IMR-90 (cell line): ENCODE measurements around the gene ATXN1L. TPM values are rescaled to one million over a fixed set of nuclear protein-coding genes. Genes with fewer than 3 reads are reported as not detected.

ENCODE experiments used
- ATAC-seq: fragments of 200-7000 bp; cut with Tn5 transposase; 2 replicates; pipeline ENCODE4 v1.9.1; 2020; ENCODE audit warnings: low read depth, mild to moderate bottlenecking, moderate library complexity
- BruUV-seq: library from RNA; stranded (reverse); fragments of 400-500 nt; replicated peaks from 2 replicates; lab custom pipeline; 2021; lab: Mats Ljungman, UMichigan
- CTCF ChIA-PET: fragments of 300-600 bp; formaldehyde crosslinking; extraction: SDS; loops from one replicate; lab custom pipeline; 2021; ENCODE audit warnings: antibody characterized with exemption; lab: Yijun Ruan, JAX
- POLR2A ChIA-PET: fragments of 300-600 bp; sonication (Branson Sonifier 250); formaldehyde crosslinking; loops from one replicate; lab custom pipeline; 2022; ENCODE audit warnings: antibody characterized with exemption; ENCODE audit not compliant: unreplicated experiment; lab: Charles Lee
- DNase-seq: peaks from one replicate; pipeline ENCODE4 v3.0.0; 2013
- H2AFZ ChIP-seq: replicated peaks from 2 replicates; pipeline ENCODE3; 2013; ENCODE audit warnings: low read length, mild to moderate bottlenecking; ENCODE audit not compliant: poor library complexity
- H2AK5ac ChIP-seq: 2 replicates; pipeline ENCODE4 v1.6.1; 2013; ENCODE audit warnings: low read depth, low read length, inconsistent platforms
- H2AK9ac ChIP-seq: replicated peaks from 2 replicates; pipeline ENCODE3; 2013; ENCODE audit warnings: mild to moderate bottlenecking, low read depth, low read length, moderate library complexity; ENCODE audit not compliant: poor library complexity
- H2BK120ac ChIP-seq: 2 replicates; pipeline ENCODE4 v1.6.1; 2013; ENCODE audit warnings: low read depth, low read length, inconsistent platforms
- H2BK15ac ChIP-seq: 3 replicates; pipeline ENCODE4 v1.6.1; 2013; ENCODE audit warnings: low read depth, low read length, inconsistent platforms
- H2BK20ac ChIP-seq: 2 replicates; pipeline ENCODE4 v1.6.1; 2013; ENCODE audit warnings: low read depth, mild to moderate bottlenecking, inconsistent platforms, low read length, moderate library complexity
- H2BK5ac ChIP-seq: 2 replicates; pipeline ENCODE4 v1.6.1; 2013; ENCODE audit warnings: mild to moderate bottlenecking, low read depth, low read length, inconsistent platforms; ENCODE audit not compliant: poor library complexity, severe bottlenecking
- H3K14ac ChIP-seq: replicated peaks from 2 replicates; pipeline ENCODE4 v1.6.1; 2013; ENCODE audit warnings: low read depth, low read length, inconsistent platforms
- H3K18ac ChIP-seq: 2 replicates; pipeline ENCODE4 v1.6.1; 2013; ENCODE audit warnings: low read depth, low read length, control low read depth
- H3K23ac ChIP-seq: 2 replicates; pipeline ENCODE4 v1.6.1; 2013; ENCODE audit warnings: low read depth, low read length, inconsistent platforms
- H3K27ac ChIP-seq: 2 replicates; pipeline ENCODE4 v1.5.1; 2013; ENCODE audit warnings: mild to moderate bottlenecking, control low read depth, low read length; ENCODE audit not compliant: insufficient read depth
- H3K27me3 ChIP-seq: 2 replicates; pipeline ENCODE4 v1.6.1; 2013; ENCODE audit warnings: low read length; ENCODE audit not compliant: control insufficient read depth, insufficient read depth
- H3K36me3 ChIP-seq: 2 replicates; pipeline ENCODE4 v1.6.1; 2013; ENCODE audit warnings: low read length, mixed read lengths; ENCODE audit not compliant: control insufficient read depth, insufficient read depth
- H3K4ac ChIP-seq: 2 replicates; pipeline ENCODE4 v1.6.1; 2013; ENCODE audit warnings: low read depth, low read length, inconsistent platforms
- H3K4me1 ChIP-seq: 2 replicates; pipeline ENCODE4 v1.6.1; 2013; ENCODE audit warnings: low read length, mixed read lengths; ENCODE audit not compliant: control insufficient read depth, insufficient read depth
- H3K4me2 ChIP-seq: 2 replicates; pipeline ENCODE4 v1.6.1; 2013; ENCODE audit warnings: low read depth, mild to moderate bottlenecking, control low read depth, low read length, moderate library complexity
- H3K4me3 ChIP-seq: 2 replicates; pipeline ENCODE4 v1.5.1; 2013; ENCODE audit warnings: low read depth, mild to moderate bottlenecking, control low read depth, low read length, moderate library complexity; ENCODE audit not compliant: insufficient read depth
- H3K56ac ChIP-seq: 2 replicates; pipeline ENCODE4 v1.6.1; 2013; ENCODE audit warnings: low read length, inconsistent platforms; ENCODE audit not compliant: insufficient read depth; ENCODE audit errors: extremely low read depth
- H3K79me1 ChIP-seq, 2 experiments: 2 replicates each; pipeline ENCODE4 v1.6.1; 2013; ENCODE audit warnings: low read length in 2 of 2, inconsistent platforms in 1 of 2, low read depth in 1 of 2
- H3K9ac ChIP-seq: 2 replicates; pipeline ENCODE4 v1.6.1; 2013; ENCODE audit warnings: low read depth, low read length, control low read depth
- H3K9me1 ChIP-seq: 2 replicates; pipeline ENCODE4 v1.6.1; 2013; ENCODE audit warnings: low read length, inconsistent platforms; ENCODE audit not compliant: insufficient read depth
- H3K9me3 ChIP-seq: 2 replicates; pipeline ENCODE4 v1.6.1; 2013; ENCODE audit warnings: low read length; ENCODE audit not compliant: control insufficient read depth, insufficient read depth
- H4K20me1 ChIP-seq: 2 replicates; pipeline ENCODE4 v1.6.1; 2013; ENCODE audit warnings: low read length, inconsistent platforms; ENCODE audit not compliant: insufficient read depth
- H4K5ac ChIP-seq: 2 replicates; pipeline ENCODE4 v1.6.1; 2013; ENCODE audit warnings: mild to moderate bottlenecking, low read depth, low read length, control low read depth
- H4K8ac ChIP-seq, 2 experiments: 2 replicates each; pipeline ENCODE4 v1.6.1; 2013; ENCODE audit warnings: low read depth in 2 of 2, low read length in 2 of 2, control low read depth in 1 of 2, inconsistent platforms in 1 of 2
- H4K91ac ChIP-seq: 2 replicates; pipeline ENCODE4 v1.6.1; 2013; ENCODE audit warnings: low read depth, low read length, inconsistent platforms; ENCODE audit not compliant: insufficient read depth
- BHLHE40 ChIP-seq: fragments of 150-350 bp; IDR thresholded peaks from 2 replicates; pipeline ENCODE4 v1.6.1; 2016; ENCODE audit warnings: mild to moderate bottlenecking, low read depth, low read length
- CEBPB ChIP-seq: IDR thresholded peaks from 2 replicates; pipeline ENCODE4 v1.6.1; 2012; ENCODE audit warnings: low read depth, low read length, improper control_type of control experiment
- CHD1 ChIP-seq: IDR thresholded peaks from 2 replicates; pipeline ENCODE4 v1.6.1; 2012; ENCODE audit warnings: low read depth, low read length, improper control_type of control experiment
- ELK1 ChIP-seq: fragments of 150-350 bp; IDR thresholded peaks from 2 replicates; pipeline ENCODE4 v1.6.1; 2016; ENCODE audit warnings: low read depth, mild to moderate bottlenecking, low read length, moderate library complexity, borderline replicate concordance
- FOS ChIP-seq: fragments of 150-350 bp; IDR thresholded peaks from 2 replicates; pipeline ENCODE4 v1.6.1; 2016; ENCODE audit warnings: low read depth, low read length
- MAFK ChIP-seq: IDR thresholded peaks from 2 replicates; pipeline ENCODE4 v1.6.1; 2012; ENCODE audit warnings: low read depth, low read length, improper control_type of control experiment
- MAZ ChIP-seq: IDR thresholded peaks from 2 replicates; pipeline ENCODE4 v1.6.1; 2012; ENCODE audit warnings: low read depth, mild to moderate bottlenecking, low read length, improper control_type of control experiment, moderate library complexity, borderline replicate concordance
- MXI1 ChIP-seq: IDR thresholded peaks from 2 replicates; pipeline ENCODE4 v1.6.1; 2012; ENCODE audit warnings: low read depth, mild to moderate bottlenecking, low read length, moderate library complexity, borderline replicate concordance
- NFE2L2 ChIP-seq: fragments of 150-350 bp; IDR thresholded peaks from 2 replicates; pipeline ENCODE4 v1.6.1; 2016; ENCODE audit warnings: low read depth, mild to moderate bottlenecking, low read length
- POLR2A ChIP-seq: IDR thresholded peaks from 2 replicates; pipeline ENCODE4 v1.6.1; 2012; ENCODE audit warnings: mild to moderate bottlenecking, low read depth, low read length
- RAD21 ChIP-seq: IDR thresholded peaks from 2 replicates; pipeline ENCODE4 v1.6.1; 2012; ENCODE audit warnings: low read length, improper control_type of control experiment
- RCOR1 ChIP-seq: IDR thresholded peaks from 2 replicates; pipeline ENCODE4 v1.6.1; 2012; ENCODE audit warnings: mild to moderate bottlenecking, low read length, improper control_type of control experiment; ENCODE audit not compliant: insufficient replicate concordance
- RFX5 ChIP-seq: IDR thresholded peaks from 2 replicates; pipeline ENCODE4 v1.8.0; 2012; ENCODE audit warnings: low read depth, mild to moderate bottlenecking, low read length, moderate library complexity
- SMC3 ChIP-seq: fragments of 150-350 bp; IDR thresholded peaks from 2 replicates; pipeline ENCODE4 v1.6.1; 2016; ENCODE audit warnings: low read depth, mild to moderate bottlenecking, antibody characterized with exemption, low read length, moderate library complexity
- WGBS, 2 experiments: methylation state at CpG; one replicate each; pipeline versions ENCODE4 v1.1.5 to v1.1.7; 2013; ENCODE audit warnings: missing lambda C conversion rate in 2 of 2; ENCODE audit not compliant: insufficient read length in 1 of 2; ENCODE audit errors: extremely low coverage in 2 of 2; 5-methylcytosine and 5-hydroxymethylcytosine counted together
- dilution Hi-C: fragments of 300-500 bp; cut with HindIII; formaldehyde crosslinking; loops from one replicate; pipeline ENCODE4 v1.14.3; 2018; ENCODE audit warnings: low sequenced_read_pairs; ENCODE audit not compliant: unreplicated experiment
- in situ Hi-C: fragments of 300-500 bp; cut with MboI; formaldehyde crosslinking; loops from 3 replicates; pipeline ENCODE4 v1.14.3; 2019; ENCODE audit warnings: low sequenced_read_pairs, inconsistent platforms, mixed read lengths
- intact Hi-C: fragments of 100-400 bp; cut with micrococcal nuclease; formaldehyde crosslinking; loops from 2 replicates; pipeline ENCODE4 v1.10.0; 2022
- polyA plus RNA-seq, 3 experiments: library from polyadenylated mRNA; depleted of rRNA; stranded (reverse); fragments of >200 nt; gene quantifications; 2 replicates each; pipeline ENCODE4 v1.2.3, GENCODE V29; 2012; ENCODE audit warnings: low replicate concordance in 1 of 3
- total RNA-seq: library from RNA; depleted of rRNA; stranded (reverse); fragments of >200 nt; gene quantifications from 2 replicates; pipeline ENCODE4 v1.2.3, GENCODE V29; 2012
- TF ChIP-seq, protein P1 (sequence below): fragments of 150-350 bp; IDR thresholded peaks from 2 replicates; pipeline ENCODE4 v1.6.1; 2017; ENCODE audit warnings: mild to moderate bottlenecking, antibody characterized with exemption, low read length, low read depth
- TF ChIP-seq, protein P2 (sequence below): conservative IDR thresholded peaks from 2 replicates; pipeline ENCODE4 v1.5.1; 2012; ENCODE audit warnings: mild to moderate bottlenecking, low read depth, low read length, improper control_type of control experiment

The ATXN1L gene
- total and polyA plus RNA-seq, 2 of the 4 experiments (the other 2 are of a cell fraction) = 5.2 to 9.2 TPM

- Histone ChIP-seq H4K8ac (no peak overlapping the region), H3K27me3 (no peaks in the 10 kb centered on the region), H3K79me1 (no peaks in the 10 kb centered on the region), H2BK20ac (no peak overlapping the region), H3K4ac (no peak overlapping the region), H3K23ac (no peak overlapping the region), H2BK5ac (no peak overlapping the region), H2AK5ac (no peak overlapping the region), H2AFZ (no peak overlapping the region), H3K18ac (no peak overlapping the region), H3K56ac (no peak overlapping the region), H3K9me1 (no peaks in the 10 kb centered on the region), H3K36me3 (0 out of 2 replicates have a peak, but pooled peaks cover 1% of the 10 kb centered on the region), H4K91ac (no peak overlapping the region), H2BK120ac (no peak overlapping the region), H3K4me2 (no peak overlapping the region), H4K20me1 (no peaks in the 10 kb centered on the region), H3K4me1 (no peaks in the 10 kb centered on the region), H3K14ac (no peak overlapping the region), H3K9ac (no peak overlapping the region), H3K4me3 (no peak overlapping the region), H3K27ac (no peak overlapping the region), H4K5ac (no peak overlapping the region), H2AK9ac (no peak overlapping the region), H2BK15ac (no peak overlapping the region), H3K9me3 (no peaks in the 10 kb centered on the region)
- DNase-seq (no peak), ATAC-seq (no peak)
- no TSS peak for BruUV-seq
- intact Hi-C loops = no loop called here
- POLR2A ChIA-PET = no interaction called here
- TF ChIP-seq BHLHE40 (no peak), NFE2L2 (no peak), MAFK (no peak), CHD1 (no peak), RAD21 (no peak), ELK1 (no peak), MAZ (no peak), FOS (no peak), SMC3 (no peak), RCOR1 (no peak), CEBPB (no peak), MXI1 (no peak), POLR2A (no peak), RFX5 (no peak)
- TF ChIP-seq, protein P1, sequence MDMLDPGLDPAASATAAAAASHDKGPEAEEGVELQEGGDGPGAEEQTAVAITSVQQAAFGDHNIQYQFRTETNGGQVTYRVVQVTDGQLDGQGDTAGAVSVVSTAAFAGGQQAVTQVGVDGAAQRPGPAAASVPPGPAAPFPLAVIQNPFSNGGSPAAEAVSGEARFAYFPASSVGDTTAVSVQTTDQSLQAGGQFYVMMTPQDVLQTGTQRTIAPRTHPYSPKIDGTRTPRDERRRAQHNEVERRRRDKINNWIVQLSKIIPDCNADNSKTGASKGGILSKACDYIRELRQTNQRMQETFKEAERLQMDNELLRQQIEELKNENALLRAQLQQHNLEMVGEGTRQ = no peak
- TF ChIP-seq, protein P2, sequence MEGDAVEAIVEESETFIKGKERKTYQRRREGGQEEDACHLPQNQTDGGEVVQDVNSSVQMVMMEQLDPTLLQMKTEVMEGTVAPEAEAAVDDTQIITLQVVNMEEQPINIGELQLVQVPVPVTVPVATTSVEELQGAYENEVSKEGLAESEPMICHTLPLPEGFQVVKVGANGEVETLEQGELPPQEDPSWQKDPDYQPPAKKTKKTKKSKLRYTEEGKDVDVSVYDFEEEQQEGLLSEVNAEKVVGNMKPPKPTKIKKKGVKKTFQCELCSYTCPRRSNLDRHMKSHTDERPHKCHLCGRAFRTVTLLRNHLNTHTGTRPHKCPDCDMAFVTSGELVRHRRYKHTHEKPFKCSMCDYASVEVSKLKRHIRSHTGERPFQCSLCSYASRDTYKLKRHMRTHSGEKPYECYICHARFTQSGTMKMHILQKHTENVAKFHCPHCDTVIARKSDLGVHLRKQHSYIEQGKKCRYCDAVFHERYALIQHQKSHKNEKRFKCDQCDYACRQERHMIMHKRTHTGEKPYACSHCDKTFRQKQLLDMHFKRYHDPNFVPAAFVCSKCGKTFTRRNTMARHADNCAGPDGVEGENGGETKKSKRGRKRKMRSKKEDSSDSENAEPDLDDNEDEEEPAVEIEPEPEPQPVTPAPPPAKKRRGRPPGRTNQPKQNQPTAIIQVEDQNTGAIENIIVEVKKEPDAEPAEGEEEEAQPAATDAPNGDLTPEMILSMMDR = no peak
- WGBS, 2 experiments = 86% methylated on average over 4 of the region's 5 CpGs; no CpG with 5 or more reads in 1 of the 2 experiments
- in situ Hi-C loops = no loop called here
- CTCF ChIA-PET = no interaction called here
- dilution Hi-C loops = no loop called here
Observed at GRCh38 chr16:71826533-71827017, 19.2 kb upstream of the ATXN1L start.
